ENCODE data around the gene TRIM2.
A peak's percentile ranks its signal among the peaks of the same experiment; 100 is the strongest.

The TRIM2 gene

DNA sequence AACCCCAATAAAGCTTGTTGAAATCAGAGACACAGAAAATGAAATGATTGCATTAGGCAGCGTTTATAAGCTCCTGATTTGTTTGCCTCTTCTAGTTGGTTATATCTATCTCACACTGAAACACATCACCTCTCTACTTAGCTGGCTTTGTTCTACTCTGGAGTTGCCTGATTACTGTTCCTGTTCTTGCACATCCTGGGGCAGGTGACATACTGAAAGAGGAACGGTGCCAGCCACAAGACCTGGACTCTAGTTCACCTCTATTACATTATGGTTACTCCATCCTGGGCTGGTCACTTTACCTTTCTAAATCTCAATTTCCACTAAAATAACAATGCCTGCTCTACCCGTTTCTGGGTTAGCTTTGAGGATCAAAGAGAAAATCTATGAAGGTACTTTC lies 47.9 kb downstream of the TRIM2 start:
- DNase-seq: no peak

DNA sequence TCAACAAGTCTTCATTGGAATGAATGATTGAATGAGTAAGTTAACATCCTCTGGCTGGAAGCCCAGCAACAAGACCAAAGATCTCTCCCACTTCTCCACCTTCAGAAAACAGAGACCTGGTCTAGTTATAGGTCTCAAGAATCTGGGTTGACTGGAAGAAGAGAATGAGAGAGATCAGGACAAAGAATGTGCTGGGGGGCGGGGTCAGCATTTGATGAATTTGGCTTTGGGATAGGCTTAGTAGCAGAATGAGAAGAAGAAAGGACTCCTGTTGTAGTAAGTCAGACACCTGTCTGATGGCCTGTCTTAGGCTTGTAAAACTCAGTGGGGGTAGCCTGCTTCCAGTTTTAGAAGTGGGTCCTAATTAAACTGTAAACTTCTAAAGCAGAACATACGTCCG lies 51.0 kb downstream of the TRIM2 start:
- DNase-seq: no peak

DNA sequence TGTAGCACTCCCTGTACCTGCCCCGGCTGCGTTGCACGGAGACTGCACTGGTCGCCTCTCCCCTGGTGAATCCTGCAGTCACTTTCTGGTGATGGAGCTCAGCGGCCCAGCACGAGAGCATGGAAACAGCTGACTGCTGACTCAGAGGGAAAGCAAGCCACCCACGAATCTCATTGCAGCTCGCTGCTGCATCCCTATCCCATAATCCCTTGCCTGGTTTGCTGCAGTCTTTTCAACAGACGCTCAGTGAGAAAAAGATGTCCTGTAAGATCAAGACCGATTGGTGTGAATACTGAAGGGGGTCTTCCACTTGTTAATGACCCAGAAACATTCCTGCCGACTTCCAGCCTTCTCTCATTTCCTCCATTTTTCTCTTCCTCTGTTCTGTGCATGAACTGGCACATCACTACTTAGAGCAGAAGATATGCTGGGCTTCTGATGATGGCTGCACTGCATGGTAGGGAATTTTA lies 52.9 kb downstream of the TRIM2 start:
- peak in 1 of 6 experiments; percentile 11 for DNase-seq

DNA sequence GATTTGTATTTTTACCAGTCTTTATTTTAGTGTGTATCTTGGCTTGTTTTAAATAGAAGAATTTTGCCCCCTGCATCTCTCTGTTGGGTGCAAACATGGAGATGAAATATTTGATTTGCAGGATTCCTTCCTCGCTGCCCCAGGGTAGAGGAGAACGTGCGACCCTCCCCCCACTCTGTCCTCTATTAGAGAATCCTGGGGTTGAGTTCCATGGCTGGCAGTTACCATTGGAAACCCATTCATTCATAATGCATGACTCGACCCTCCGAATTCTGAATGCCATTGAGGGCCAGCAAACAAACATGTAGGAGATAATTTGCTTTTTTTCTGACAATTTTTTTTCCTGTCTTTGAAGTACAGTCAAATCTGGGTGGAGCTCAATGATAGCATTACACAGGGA lies 53.7 kb downstream of the TRIM2 start:
- no peak for DNase-seq

DNA sequence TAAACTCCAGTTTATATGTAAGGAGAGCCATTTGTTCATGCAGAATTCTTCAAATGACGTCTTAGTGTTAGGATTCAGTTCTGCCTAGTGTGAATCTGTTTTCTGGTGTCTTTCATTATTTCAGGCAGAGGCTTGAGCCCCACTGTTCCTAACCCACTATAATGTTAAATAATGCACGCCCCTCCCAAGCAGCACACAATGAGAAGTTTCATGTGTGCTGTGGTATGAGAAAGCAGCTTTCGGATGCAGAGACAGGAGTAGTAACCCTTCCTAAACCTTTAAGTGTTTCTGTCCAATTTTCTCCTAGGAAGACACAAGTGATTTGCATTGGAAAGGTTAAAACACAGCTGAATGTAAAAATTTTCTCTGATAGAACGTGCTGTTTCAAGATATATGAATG lies 54.5 kb downstream of the TRIM2 start:
- no peak for DNase-seq

DNA sequence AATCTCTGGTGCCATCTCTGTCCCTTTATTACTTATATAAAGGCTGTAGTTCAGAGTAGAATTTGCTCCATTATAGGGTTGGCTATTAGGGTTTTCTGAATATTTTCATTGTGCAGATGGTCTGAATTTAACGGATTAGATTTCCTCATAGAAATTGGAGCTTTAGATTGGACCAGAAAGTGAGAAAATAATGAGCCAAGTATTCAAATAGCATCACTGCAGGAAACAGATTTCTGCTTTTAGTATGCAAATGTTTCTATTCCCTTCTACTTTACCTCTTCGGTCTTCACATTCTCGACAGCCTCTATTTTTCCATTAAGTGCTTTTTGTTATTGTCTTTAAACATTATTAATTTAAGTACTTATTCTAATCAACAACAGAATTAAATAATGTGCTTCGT lies 55.4 kb downstream of the TRIM2 start:
- no peak for DNase-seq

DNA sequence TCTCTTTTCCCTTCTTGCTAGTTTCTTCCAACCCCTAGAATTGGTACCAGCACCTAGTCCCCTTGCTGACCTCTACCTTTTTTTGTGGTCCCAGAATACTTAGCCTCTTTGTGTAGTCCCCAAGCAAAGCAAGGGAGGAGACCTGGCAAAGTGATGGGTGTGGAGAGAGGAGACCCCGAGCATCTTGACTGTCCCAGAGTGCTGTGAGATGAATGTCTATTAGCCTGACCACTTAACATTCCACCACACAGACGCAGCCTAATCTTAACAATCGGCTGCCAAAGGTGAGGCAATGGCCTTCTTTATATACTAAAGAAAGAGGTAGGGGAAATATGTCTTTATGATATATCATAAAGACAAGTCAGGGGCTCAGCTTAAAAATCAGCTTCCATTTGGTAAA lies 55.9 kb downstream of the TRIM2 start:
- no peak for DNase-seq

DNA sequence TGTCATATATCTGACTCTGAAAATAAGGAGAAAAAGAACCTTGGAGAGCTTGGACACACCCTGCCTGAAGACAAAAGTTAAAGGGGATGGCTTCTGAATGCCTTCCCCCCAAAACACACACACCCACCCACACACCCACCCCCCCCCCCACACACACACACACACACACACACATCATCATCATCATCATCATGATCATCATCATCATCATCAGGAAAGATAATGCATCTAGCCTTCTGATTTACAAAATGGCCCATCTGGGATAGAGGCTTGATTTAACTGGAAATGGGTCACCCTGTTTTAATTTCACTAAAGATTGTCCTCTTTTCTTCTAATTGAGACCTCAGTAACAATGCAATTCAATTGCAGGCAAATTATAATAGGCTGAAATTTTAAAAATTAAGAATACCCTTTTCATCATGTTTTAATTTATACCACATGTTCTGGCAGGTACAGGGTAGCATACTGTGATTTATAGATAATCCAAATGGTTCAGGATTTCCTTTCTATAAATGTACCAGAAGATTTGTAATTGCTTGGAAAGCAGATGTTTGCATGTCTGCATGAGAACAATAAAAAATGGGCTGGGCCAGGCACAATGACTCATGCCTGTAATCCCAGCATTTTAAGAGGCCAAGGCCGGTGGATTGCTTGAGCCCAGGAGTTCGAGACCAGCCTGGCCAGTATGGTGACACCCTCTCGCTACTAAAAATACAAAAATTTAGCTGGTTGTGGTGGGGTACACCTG lies 56.5 kb downstream of the TRIM2 start:
- DNase-seq: no peak

DNA sequence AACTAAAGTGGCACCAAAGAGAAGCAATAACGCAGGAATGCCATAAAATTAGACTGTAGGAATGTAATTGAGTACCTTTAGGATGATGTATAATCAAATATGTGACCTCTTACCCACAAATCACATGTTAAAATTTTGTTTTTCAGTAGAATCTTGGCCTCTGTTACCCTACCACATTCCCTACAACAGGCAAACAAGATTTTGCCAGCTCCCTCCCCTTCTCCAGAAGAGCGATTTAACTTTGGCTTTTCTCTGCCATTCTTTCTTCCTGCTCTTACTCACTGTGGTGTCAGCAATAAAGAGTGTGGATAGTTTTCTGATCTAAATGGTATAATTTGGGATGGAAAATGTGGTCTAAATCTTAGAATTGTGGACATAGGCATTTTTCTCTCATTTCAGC lies 57.2 kb downstream of the TRIM2 start:
- no peak for DNase-seq

DNA sequence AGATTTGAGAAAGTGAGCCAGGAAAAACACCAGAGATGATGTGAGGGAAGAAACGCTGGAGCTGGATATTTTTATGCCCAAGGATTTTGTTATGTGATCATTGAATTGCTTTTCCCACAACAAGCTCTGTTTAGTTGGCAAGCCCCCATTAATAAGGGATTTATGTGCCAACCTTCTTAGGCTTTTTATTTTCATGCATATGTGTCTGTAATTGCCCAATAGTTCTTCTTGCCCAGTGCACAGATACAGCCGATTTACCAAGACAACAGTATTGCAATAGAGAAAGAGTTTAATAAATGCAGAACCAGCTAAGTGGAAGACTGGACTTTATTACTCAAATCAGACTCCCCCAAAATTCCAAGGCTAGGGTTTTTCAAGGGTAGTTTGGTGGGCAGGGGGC lies 57.7 kb downstream of the TRIM2 start:
- DNase-seq: no peak

DNA sequence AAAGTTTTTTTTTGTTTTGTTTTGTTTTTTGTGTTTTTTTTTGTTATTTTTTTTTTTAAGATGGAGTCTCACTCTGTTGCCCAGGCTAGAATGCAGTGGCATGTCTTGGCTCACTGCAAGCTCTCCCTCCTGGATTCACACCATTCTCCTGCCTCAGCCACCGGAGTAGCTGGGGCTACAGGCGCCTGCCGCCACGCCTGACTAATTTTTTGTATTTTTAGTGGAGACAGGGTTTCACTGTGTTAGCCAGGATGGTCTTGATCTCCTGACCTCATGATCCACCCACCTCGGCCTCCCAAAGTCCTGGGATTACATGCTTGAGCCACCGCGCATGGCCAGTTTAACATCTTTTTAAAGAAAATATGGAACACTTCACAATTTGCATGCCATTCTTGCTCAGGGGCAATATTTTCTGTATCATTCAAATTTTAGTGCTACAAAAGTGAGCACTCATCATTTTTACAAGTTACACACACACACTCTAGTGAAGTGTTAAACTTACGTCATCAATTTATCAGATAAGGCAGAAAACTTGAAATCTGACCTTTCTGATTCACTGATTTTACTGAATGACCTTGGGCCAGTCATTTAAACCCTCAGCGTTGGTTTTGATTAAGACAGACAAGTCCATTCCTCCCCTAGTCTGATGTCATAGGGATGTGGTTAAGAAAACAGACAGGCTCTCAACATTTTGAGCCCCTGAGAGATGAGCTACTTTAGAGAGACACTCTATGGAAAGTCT lies 61.2 kb downstream of the TRIM2 start:
- DNase-seq: no peak

DNA sequence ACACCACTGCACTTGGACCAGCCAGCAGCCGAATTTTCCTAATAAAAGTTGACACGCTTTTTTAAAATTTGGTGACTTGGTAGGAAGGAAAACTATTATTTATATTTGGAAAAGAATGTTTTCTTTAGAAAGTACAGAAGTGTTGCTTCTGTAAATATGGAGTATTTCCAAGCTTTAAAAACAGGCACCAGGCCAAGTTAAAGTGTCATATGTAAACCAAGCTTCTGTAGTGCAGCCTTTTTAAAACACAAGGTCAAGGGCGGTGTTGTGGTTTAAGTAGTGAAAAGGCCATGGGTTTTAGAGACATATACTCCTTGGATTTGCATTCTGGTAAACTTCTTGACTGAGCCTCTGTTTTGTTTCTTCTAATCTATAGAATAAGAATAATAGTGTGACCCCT lies 62.7 kb downstream of the TRIM2 start:
- DNase-seq: no peak

DNA sequence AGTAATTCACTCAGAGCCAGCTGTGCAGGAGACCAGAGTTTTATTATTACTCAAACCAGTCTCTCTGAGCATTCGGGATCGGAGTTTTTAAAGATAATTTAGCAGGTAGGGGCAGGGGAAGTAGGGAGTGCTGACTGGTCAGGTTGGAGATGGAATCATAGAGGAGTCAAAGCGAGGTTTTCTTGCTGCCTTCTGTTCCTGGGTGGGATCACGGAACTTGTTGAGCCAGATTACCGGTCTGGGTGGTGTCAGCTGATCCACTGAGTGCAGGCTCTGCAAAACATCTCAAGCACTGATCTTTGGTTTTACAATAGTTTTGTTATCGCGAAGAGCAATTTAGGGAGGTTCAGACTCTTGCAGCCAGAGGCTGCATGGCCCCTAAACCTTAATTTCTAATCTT lies 63.6 kb downstream of the TRIM2 start:
- no peak for DNase-seq

DNA sequence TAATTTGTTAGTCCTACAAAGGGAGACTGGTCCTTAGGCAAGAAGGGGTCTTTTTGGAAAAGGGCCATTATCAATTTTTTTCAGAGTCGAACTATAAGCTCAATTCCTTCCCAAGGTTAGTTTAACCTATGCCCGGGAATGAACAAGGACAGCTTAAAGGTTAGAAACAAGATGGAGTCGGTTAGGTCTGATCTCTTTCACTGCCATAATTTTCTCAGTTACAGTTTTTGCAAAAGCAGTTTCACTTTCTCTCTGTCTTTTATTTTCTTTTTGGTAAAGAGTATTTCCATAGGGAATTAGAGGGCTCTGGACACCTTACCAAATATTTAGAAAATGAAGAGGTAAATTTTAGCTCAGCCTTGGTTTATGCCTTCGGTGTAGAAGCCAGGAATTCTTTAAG lies 64.1 kb downstream of the TRIM2 start:
- DNase-seq: no peak

DNA sequence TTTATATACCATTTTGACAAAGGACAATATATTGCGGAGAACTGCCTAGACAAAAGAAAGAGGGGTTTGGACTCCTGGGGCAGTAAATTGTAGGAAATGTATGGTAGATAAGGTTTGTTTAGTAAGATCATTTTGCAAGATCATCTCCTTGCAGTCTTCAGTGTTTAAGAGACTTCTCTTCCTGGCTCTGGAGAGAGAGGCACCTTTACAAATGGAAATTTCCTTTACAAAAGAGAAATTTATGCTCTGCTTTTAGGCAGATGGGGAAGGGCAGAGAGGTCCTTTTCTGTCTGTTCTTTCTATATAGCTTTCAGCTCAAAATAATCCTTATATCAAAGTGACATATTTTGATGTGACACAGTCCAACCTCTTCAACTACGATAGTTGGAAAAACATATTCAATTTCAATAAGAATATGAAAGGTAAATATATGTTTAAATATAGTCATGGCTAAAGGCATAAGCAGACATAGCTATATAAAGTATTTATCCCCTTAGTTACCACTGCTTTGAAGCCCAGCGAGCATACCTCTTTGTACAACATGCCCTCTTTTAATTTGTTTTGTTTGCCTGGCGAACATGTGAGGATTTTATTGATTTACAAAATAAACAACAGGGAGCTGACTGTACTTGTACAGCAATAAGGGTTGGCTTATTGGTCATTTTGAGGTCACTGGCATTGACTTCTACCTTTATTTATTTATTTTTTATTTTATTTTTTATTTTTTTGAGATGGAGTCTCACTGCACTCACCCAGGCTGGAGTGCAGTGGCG lies 65.2 kb downstream of the TRIM2 start:
- DNase-seq: no peak

DNA sequence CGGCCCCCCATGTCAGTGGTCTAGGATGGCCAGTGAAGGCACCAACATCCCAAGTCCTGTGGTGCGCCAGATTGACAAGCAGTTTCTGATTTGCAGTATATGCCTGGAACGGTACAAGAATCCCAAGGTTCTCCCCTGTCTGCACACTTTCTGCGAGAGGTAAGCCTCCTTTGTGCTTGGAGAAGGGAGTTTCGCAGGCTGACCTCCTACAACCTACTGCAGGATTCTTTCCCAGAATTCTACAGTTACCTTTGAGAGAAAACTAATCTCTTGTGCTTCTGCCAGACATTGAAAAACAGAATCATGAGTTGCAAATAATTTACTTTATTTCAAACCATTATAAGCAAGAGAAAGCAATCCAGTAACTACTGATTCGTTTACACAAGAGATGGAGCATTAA lies 66.1 kb downstream of the TRIM2 start:
- DNase-seq: no peak

DNA sequence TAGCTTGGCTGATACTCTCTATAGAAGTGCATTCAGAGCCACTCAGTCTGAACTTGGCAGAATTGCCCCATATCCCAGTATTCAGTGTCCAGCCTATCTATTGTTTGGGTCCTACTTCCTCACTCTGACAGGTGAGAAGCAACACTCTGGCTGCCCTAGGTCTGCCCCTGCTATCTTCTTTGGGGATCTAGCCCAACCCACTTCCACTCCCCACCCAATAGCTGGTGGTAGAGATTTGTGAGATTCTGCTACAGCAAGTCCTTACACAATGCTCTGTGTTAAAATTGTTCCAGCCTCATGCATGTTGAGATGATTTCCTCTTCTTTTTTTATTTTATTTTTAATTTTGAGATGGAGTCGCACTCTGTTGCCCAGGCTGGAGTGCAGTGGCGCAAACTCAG lies 67.6 kb downstream of the TRIM2 start:
- no peak for DNase-seq

DNA sequence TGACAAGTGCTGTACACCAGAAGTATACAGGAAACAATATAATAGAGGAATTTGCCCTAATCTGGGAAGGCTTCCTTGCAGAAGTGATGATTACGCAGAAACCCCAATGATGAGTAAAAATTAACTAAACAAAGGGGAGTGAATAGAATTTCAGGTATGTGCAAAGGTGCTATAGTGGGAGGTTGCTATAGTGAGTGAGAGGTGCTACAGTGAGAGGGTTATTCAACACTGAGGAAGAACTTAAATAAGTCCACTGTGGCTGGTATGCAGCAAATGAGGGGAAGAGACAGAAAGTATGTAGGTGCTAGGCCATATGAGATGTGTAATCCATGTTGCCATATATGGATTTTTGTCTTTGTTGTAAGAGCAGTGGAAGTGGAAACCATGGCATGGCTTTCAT lies 69.5 kb downstream of the TRIM2 start:
- DNase-seq: no peak

DNA sequence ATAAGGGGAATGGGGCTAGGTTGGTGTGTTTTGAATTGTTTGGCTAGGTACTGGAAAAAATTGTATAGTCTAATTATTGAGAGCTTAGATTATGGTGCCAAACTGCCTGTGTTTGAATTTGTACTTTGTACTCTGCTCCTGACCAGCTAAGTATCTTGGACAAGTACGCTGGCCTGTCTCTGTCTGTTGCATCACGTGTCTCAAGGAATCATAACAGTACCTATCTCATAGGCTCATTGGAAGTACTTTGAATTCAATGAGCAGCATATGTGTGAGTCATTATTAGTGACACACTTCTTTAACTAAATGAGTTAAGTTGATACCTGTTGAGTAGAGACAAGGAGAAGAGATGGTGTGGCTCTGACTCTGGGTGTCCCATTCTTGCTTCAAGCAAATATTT lies 70.7 kb downstream of the TRIM2 start:
- DNase-seq: no peak

DNA sequence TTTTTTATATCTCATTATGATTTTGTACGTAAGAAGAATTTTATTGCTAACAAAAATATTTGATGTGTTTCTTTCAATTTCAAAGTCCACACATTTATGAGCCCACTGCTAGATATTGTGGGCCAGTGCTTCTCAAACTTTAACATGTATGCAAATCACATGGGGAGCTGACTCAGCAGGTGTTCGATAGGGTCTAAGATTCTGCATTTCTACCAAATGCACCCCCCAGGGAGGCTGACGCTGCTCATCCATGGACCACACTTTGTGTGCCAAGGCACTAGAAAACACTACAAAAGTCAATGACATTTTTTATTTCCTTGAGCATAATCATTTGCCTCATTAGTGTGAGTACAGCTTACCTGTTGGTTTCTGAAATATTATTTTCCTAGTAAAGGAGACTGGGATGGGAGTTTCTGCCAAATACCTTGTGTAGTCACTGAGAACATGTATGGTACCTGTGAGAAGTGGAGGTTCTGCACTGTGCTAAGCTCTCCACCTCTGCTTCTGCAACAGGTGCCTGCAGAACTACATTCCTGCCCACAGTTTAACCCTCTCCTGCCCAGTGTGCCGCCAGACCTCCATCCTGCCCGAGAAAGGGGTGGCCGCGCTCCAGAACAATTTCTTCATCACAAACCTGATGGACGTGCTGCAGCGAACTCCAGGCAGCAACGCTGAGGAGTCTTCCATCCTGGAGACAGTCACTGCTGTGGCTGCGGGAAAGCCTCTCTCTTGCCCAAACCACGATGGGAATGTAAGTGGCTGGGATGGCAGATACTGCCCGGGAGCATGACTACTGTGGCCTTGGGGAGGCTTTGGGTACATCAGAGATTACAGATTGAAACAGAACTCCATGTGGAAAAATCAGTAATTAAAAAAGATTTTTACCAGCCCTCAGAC lies 71.4 kb downstream of the TRIM2 start:
- DNase-seq: no peak

DNA sequence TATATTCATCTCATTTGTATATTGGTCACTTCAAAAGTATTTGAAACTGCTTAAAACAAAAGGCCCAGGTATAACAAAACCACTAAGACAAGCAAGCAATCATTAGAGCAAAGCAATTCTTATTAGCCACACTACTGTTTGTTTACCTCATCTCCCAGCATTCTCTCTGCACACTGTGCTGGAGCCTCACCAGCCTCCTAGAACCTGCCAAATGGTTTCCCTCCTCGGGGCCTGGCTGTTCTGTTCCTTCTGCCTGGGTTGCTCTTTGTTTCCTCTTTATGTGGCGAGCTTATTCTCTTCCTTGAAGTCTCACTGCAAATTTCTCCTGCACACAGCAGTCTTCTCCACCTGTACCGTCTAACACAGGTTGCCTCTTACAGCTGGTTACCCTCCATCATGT lies 72.7 kb downstream of the TRIM2 start:
- no peak for DNase-seq

DNA sequence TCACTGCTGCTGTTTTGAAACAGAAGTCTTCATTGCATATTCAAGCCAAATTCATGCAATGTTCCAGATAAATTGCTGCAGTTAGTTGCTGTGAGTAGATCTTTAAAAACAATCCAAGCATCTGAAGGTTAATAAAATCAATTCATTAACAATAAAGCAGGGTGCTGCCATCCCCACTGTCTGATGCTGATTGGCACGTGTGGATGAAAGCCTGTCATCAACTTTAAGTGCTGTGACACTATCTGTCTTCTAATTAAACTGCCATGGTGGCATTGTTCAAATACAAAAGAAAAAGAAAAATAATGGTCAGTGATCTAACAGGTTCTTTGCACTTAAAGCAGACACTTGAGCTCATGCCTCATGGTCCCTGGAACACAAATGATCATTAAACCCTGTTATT lies 77.2 kb downstream of the TRIM2 start:
- DNase-seq: no peak

DNA sequence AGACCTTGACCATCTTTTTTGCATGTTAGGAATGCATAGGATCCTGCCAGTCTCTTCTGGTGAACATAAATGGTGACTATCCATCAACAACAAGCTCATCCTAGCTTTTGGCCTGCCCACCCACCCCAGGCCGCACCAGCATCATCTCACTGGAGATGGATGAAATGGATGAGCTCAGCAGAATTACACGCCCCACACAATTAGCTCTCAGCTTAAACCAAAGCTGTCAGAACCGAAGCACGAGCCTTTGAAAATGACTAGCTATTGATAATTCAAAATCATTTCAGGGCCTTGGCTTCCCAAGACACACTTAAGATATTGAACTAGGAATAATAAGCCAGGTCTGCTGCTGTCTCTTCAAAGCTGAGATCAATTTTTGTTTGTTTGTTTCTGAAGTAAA lies 77.8 kb downstream of the TRIM2 start:
- no peak for DNase-seq

Measured in stimulated activated naive CD4-positive, alpha-beta T cell (primary cell).